GM21619 (cell line): Measurements from ENCODE around the gene ZNF652.
"Not testable (repeated sequence)": the region's sequence is repeated elsewhere in the genome, so short reads cannot be mapped to it uniquely, and the experiment has no call there.

Source experiments
- ATAC-seq: cut with Tn5 transposase; IDR thresholded peaks from one replicate; pipeline ENCODE4 v1.9.1; 2021; ENCODE audit not compliant: unreplicated experiment

Gene ZNF652

DNA sequence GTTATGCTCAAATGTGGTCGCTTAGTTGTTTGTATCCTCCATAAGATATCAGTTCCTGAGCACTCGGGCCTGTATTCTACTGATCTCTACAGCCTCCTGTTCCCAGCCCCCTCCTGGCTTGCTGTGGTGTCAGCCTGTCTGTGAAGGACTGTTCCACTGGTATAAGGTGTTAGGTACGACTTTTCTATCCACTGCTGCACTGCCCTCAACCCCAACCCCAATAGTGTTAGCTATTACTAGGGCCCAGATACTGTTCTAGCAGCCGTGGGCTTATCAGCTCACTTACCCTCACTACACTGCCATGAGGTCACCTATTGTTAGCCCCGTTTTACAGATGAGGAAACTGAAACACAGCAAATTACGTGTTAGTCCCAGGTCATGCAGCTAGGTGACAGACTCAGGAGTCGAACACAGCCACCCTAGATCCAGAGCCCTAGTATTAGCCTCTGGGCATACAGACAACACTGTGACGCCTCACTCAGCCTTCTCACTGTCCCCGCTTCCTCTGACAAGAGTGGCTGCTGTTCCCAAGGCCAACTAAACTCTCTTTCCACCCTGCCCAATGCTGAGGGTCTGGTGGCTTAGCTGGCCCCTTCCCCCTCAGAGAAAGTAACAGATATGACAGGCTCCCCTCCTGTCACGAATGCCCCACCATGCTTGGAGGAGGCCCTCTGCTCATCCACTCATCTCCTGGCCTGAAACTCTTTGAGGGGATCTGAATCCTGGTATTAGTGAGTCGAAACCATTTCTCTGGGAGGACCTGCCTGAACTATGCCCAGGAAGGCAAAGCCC, 25.6 kb upstream of the ZNF652 start:
- ATAC-seq, result no peak

GRCh38 chr17:49386373-49386772, 24.3 kb upstream of the ZNF652 start:
- no peak for ATAC-seq

- ATAC-seq, result no peak
These were observed 22.9 kb upstream of the ZNF652 start for GRCh38 chr17:49384951-49385350.

- no peak for ATAC-seq
These were observed 21.0 kb upstream of the ZNF652 start for GRCh38 chr17:49383060-49383459.

DNA sequence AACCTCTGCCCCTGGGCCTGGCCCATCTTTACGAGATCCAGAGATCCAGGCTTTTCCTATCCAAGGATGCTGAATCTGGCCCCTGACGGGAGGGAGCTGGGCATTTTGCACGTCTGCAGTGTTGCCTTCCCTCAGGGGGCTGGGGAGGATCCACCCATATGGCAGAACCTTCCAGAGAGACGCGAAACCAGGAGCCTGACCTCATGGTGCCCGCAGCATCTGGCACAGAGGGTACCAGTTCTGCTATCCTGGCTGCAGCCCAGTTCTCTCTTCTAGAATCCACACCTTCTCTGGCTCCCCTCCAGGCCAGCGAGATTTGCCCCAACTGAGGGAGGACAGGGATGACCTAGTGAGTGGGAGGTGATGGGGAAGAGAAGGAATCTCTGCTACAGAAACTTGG, 20.5 kb upstream of the ZNF652 start:
- no peak for ATAC-seq

DNA sequence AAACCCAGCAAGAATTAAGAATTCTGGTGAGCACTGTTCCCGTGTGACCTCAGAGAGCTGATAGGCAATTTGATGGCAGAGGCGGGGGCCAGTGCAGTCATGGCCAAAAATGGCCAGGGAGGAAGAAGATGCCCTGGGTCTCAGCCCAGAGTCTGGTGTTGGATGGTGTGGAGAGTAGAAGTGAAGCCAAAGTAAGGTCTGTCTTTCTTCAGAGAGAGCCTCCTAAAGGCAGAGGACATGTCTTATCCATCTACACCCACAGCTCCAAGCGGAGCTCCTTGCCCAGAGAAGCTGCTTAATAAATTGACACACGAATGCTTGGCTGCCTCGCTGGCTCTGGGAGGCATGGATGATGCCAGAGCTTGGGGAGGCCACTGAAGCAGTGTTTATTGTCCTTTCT, 19.7 kb upstream of the ZNF652 start:
- ATAC-seq, result no peak

DNA sequence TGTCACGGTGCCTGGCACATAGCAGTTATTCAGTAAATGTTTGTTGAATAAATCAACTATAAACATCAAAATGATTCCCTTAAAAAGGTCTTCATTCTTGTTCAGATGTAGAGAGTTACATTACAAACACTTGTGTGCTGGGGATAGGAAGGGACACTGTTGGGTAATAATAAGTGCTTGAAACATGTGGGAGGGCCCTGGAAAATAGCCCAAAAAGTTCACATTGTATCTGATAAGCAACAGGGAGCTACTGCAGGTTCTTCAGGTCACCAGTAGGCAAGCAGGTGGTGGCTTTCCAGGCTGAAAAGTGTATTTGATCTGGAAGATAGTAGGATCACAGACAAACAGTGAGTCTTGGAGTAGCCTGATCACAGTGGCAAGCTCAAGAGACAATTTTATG, 19.0 kb upstream of the ZNF652 start:
- ATAC-seq, result no peak

DNA sequence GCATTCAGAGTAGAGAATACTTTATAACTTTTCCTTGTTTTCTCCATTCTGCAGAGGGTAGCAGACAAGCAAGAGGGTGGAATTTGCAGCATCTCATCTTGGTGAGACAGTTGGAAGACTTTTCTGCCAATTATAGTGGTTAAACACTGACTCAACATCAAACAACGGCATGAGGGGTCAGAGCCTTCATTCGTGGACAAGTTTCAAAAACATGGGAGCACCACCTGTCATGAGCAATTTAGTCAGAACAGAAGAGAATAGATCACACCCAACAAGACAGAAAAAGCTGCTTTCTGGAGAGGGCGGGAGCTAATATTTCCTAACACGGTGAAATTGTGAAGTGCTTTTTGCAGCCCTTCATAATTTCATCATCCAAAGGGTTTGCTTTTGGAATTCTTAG, 17.9 kb upstream of the ZNF652 start:
- no peak for ATAC-seq

GRCh38 chr17:49378311-49378710, 16.3 kb upstream of the ZNF652 start:
- no peak for ATAC-seq

GRCh38 chr17:49375544-49375943, 13.5 kb upstream of the ZNF652 start:
- no peak for ATAC-seq

DNA sequence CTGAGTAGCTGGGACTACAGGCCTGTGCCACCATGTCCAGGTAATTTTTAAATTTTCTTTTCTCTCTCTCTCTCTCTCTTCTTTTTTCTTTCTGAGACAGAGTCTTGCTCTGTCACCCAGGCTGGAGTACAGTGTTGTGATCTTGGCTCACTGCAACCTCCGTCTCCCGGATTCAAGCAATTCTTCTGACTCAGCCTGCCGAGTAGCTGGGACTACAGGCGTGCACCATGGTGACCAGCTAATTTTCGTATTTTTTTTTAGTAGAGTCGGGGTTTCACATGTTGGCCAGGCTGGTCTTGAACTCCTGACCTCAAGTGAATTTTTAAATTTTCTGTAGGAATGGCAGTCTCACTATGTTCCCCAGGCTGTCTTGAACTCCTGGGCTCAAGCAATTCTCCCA, 11.1 kb upstream of the ZNF652 start:
- no peak for ATAC-seq

GRCh38 chr17:49372425-49372824, 10.4 kb upstream of the ZNF652 start:
- ATAC-seq, result no peak

DNA sequence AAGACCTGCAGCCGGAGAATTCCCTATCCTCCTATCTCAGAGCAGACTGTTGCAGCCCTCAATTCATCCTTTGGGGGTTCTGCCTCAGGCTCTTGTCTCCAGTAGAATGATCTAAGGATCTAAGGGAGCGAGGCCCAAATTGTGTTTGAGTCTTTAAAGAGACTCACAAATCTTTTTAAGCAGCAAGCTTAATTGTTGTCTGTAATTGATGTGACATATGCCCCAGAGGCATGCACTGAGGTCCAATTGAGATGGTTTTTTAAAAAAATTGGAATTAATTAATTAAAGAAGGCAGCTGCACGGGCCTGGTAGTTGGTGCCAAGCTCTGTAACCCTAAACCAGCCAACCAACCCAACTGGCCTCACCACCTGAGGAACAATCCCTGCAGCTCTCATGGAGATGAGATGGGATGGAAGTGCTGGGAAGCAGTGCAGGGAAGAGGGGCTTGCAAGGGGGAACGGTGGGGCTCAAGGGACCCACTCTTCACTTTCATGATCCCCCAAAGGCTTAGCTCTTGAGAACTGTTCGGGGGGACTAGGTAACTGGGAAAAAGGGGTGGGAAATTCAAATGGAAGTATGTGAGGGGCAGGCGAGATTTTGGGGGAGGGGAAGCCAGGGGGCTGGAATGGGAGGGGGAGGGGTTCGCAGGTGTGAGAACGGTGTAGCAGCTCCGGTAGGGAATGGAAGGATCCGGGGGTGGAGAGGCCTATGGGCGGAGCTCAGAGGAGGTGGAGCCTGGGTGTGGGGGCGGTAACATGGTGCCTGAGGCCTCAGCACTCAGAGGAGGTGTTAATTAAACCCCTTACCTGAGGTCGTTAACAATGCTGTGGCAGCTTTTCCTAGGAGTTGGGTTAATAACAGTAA, 9.2 kb upstream of the ZNF652 start:
- no peak for ATAC-seq

GRCh38 chr17:49369760-49370159, 7.7 kb upstream of the ZNF652 start:
- no peak for ATAC-seq

GRCh38 chr17:49369089-49369488, 7.0 kb upstream of the ZNF652 start:
- no peak for ATAC-seq

GRCh38 chr17:49365667-49366066, 3.6 kb upstream of the ZNF652 start:
- ATAC-seq, result no peak

- ATAC-seq, result not testable (repeated sequence)
These were observed 3.1 kb upstream of the ZNF652 start for GRCh38 chr17:49365126-49365525.

DNA sequence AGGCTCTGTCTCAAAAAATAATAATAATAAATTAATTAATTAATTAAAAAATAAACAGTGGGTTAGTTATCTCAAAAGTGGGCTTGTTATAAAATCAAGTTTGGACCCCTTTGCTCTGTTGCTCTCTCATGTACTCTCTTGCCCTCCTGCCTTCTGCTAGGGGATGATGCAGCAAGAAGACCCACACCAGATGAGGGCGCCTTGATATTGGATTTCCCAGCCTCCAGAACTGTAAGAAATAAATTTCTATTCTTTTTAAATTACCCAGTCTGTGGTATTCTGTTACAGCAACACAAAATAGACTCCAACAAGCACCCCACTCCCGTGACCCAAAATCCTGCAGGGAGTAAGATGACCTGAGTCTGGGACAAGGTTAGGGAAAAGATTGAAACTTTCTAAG, 2.1 kb upstream of the ZNF652 start:
- ATAC-seq, result no peak

GRCh38 chr17:49363251-49363650, 1.2 kb upstream of the ZNF652 start:
- ATAC-seq, result no peak

DNA sequence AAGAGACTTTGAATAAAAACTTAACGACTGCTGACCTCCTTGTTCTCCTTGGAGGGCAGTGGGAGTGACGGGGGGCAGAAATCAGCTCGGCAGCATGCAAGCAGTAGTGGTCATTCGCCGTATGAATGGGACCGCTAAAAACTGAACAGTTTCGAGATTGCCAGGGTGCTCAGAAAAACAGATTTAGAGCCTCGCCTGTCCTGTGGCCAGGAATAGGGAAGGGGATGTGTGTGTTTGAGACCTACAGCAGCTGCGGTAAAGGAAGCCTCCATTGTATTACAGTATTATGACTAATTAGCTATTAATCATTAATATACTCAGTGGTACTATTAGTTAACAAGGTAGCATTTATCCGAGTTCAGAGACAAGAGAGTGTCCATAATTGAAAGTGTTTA, 670 bp upstream of the ZNF652 start:
- no peak for ATAC-seq

GRCh38 chr17:49361129-49361901, 735 bp downstream of the ZNF652 start:
- peak; percentile 23 for ATAC-seq

DNA sequence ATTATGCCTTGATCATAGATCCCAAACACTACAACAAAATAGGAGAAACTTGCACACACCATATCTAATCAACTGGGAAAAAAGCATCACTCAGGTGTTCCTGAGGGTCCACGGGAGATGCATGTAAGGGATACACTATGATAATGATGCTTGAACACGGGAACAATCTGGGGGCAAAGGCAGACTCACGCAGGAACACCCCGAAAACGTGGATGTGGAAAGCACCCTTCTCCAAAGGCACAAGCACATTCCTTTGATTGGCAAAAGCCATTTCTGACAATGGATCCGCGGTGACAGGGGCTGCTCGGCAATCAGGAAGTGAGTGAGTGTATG, 1.3 kb downstream of the ZNF652 start:
- ATAC-seq, result no peak
